ENCODE measurements around the gene FBN3.
"Not testable (repeated sequence)": the region's sequence is repeated elsewhere in the genome, so short reads cannot be mapped to it uniquely, and the experiment has no call there.

GRCh38 chr19:8024256-8024655 lies 125.1 kb downstream of the FBN3 start:
- not testable (repeated sequence) for TF ChIP-seq CTCF (conservative IDR thresholded peaks at IDR 0.05; ENCODE audit: low read length); EZH2phosphoT487 (IDR thresholded peaks at IDR 0.05; ENCODE audit: borderline replicate concordance)

Data from Loucy (cell line).